GM21737 (cell line): ENCODE data around the gene RHBDD2.
"Not testable (repeated sequence)": the region's sequence is repeated elsewhere in the genome, so short reads cannot be mapped to it uniquely, and the experiment has no call there.

ENCODE experiments used
- ATAC-seq: cut with Tn5 transposase; IDR thresholded peaks from one replicate; pipeline ENCODE4 v1.9.1; 2021; ENCODE audit warnings: mild to moderate bottlenecking, moderate library complexity; ENCODE audit not compliant: unreplicated experiment

Gene RHBDD2

DNA sequence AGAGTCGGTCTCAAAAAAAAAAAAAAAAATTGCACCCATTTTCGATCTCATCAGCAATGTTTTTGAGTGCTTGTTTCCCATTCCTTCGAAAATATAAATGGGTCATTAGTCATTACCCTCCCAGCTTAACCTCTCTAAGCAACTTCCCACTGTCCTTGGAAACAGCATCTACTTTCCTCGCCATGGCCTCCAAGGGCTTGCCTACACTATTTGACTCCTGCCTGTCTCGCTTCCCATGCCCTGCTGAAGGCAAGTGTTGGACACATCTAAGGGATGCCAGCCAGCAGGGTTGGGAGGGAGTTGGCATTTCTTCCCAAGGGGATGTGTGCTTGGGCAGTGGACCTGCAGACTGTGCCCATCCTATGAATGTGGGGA, 12.7 kb upstream of the RHBDD2 start:
- no peak for ATAC-seq

DNA sequence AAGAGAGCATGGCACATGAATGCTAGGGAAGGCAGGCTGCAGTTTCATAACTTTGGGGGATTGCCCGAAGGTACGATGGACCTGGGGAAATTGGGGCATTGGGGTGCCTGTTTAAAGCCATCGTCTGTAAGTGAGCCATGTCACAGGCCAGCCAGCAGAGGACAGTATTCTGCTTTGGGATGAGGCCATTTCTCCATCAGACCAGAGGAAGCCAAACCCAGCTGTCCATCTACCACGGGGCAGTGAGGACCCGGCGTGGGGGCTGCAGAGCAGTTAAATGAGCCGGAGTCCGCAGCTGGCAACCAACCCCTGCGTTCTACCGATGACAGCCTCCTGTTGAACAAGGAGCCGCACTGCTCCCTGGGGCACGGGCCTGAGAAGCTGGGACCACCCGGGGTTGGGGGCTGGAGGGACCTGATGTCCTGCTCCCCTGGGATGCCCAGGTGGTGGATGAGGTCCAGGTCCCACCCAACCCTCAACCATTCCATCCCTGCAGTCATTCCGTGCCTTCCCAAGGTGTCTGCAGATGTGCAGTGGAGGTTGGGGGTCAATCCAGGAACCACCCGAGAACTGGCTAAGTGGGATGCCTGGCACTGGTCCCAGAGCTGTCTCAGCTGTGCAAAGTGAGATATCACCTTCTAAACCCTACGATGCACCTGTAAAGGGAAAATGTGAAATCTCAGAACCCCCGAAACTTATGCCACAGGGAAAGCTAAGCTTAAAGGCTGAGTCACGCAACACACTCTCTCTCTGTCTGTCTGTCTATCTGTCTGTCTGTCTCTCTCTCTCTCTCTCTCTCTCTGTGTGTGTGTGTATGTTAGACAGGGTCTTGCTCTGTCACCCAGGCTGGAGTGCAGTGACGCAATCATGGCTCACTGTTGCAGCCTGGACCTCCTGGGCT, 12.1 kb upstream of the RHBDD2 start:
- ATAC-seq = no peak

DNA sequence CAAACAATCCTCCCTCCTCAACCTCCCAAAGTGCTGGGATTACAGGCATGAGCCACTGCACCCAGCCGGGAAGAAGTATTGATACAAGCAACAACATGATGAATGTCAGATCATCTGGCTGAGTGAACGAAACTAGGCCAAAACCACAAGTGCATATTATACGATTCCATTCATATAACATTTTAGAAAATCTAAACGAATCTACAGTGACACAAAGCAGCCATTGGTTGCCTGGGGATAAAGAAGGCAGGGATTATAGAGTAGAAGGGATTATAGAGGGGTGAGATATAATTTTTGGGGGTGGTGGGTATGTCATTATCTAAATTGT, 11.5 kb upstream of the RHBDD2 start:
- ATAC-seq = no peak

DNA sequence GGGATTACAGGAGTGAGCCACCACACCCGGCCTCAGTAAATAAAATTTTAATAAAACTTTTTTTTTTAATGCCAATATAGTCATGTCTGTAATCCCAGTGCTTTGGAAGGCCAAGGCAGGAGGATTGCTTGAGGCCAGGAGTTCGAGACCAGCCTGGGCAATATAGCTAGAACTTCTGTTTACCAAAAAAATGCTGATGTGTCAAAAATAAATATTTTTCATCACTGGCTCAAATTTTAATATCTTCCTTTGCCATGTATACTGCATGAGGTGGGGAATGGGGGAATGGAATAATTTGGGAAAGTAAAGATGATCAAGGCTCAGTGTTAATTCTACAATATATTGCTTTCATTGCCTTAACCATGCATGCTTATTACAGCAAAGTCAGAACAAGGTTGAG, 10.7 kb upstream of the RHBDD2 start:
- ATAC-seq = no peak

DNA sequence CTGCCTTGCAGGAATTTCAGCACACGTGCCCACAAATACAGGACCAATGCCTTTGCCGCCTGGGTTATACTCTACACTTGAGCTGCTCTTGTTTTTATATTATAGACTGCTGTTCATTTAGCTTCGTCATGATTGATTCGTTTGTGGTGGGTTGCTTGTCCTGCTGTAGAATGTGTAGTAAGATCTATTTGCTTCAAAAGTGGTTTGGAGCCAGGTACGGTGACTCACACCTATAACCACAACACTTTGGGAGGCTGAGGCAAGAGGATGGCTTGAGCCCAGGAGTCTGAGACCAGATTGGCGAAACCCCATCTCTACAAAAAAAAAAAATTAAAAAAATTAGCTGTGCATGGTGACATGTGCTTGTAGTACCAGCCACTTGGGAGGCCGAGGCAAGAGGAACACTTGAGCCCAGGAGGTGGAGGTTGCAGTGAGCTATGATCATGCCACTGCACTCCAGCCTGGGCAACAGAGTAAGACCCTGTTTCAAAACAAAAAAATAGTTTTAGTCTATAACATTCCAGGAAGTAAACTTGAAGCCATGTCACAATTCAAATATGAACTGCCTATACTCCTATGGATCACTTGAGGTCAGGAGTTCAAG, 9.0 kb upstream of the RHBDD2 start:
- ATAC-seq = no peak

DNA sequence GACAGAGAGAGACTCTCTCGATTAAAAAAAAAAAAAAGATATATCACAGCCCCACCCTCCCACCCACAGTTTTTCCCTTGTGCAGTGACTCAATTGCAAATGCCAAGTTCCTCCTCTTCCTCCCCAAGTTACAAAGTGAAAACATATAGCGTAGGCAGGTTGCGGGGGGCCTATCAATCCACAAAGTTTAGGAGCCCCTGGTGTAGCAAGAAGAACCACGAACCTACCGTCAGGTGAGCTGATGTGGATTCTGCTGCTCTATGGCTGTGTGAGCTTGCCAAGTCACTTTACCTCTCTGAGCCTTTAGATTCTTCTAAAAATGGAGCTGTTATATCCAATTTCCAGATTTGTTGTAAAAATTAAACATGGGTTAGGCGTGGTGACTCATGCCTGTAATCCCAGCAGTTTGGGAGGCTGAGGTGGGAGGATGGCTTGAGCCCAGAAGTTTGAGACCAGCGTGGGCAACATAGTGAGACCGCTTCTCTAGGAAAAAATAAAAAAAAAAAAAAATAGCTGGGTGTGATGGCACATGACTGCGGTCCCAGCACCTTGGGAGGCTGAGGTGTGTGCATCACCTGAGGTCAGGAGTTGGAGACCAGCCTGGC, 8.2 kb upstream of the RHBDD2 start:
- no peak for ATAC-seq

DNA sequence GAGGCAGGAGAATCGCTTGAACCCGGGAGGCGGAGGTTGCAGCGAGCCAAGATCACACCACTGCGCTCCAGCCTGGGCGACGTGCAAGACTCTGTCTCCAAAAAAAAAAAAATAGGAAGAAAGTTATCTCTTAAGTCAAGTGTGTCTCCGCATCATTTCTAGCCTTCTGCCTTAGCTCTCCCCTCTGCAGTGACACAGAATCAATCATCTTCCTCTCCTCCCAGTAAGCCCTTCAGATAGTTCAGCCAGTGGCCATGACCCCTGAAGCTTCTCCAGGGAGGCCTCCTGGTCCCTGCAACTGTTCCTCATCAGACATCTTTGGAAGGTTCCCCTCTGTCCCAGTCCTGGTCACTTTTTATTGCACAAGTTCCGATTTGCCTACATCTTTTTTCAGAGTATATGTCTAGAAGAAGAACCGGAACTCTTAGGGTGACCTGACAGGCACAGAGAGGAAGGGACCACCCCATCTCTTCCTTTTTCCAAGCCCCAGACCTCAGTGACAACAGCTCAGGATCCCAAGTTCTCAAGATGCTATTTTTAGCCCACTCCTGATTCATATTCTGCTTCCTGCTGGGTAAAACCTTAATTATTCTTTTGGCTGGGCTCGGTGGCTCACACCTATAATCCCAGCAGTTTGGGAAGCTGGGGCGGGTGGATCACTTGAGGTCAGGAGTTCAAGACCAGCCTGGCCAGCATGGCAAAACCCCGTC, 6.6 kb upstream of the RHBDD2 start:
- no peak for ATAC-seq

DNA sequence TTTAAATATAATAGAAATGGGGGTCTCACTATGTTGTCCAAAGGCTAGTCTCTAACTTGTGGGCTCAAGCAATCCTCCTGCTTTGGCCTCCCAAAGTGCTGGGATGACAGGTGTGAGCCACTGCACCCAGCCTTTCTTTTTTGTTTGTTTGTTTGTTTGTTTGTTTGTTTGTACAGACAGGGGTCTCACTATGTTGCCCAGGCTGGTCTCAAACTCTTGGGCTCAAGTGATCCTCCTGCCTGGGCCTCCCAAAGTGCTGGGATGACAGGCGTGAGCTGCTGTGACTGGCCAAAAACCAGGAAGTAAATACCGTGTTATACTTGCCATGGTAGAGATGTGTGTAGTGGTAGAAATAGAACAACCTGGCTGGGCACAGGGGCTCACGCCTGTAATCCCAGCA, 4.7 kb upstream of the RHBDD2 start:
- ATAC-seq = not testable (repeated sequence)

DNA sequence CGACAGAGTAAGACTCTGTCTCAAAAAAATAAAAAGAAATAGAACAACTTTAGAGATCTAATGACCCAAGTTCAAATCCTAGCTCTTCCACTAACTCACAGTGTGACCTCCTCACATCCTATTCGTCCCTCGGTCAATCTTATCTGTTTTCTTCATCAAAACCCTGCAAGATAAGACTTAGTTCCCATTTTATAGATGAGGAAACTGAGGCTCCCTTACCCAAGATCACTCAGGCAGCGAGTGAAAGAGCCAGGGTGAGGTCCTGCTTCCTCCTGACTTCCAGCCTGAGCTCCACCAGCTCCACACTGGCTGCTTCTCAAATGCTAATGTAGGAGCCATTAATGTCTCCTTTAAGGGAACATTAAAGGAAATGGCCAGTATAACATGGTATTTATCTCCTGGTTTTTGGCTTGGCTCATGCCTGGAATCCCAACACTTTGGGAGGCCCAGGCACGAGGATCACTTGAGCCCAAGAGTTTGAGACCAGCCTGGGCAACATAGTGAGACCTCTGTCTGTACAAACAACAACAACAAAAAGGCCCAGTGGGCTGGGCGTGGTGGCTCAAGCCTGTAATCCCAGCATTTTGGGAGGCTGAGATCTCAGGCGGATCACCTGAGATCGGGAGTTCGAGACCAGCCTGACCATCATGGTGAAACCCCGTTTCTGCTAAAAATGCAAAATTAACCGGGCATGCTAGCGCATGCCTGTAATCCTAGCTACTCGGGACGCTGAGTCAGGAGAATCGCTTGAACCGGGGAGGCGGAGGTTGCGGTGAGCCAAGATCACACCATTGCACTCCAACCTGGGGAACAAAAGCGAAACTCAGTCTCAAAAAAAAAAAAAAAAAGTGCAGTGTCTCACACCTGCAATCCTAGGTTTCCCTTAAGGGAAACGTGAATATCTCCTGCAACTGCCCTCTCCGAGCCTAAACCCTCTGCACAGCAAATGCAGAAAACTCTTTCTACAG, 3.4 kb upstream of the RHBDD2 start:
- ATAC-seq = no peak

DNA sequence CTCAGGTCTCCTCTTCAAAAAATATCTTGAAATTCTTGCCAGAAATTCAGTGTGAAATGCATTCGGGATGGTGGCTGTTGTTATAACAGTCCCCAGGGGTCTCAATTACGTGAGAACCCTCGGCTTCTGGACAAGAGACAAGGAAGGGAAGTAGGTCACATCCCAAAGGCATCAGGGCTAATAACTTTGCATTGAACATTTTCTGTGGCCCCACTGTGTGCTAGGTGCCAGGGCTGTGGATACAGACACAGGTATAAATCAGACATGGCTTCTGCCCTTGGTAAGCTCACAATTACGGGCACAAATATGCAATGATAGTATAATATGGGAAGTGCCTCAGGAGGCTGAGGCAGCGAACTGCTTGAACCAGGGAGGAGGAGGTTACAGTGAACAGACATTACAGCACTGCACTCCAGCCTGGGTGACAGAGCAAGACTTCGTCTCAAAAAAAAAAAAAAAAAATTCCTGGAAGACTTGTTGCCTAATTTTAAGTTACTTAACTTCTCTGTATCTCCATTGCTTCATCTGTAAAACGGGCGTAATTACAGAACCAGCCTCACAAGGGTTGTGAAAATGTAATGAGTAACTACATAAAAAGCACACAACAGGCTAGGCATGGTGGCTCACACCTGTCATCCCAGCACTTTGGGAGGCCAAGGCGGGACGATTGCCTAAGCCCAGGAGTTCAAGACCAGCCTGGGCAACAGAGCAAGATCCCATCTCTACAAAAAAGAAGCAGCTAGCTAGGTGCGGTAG, 2.5 kb upstream of the RHBDD2 start:
- no peak for ATAC-seq

DNA sequence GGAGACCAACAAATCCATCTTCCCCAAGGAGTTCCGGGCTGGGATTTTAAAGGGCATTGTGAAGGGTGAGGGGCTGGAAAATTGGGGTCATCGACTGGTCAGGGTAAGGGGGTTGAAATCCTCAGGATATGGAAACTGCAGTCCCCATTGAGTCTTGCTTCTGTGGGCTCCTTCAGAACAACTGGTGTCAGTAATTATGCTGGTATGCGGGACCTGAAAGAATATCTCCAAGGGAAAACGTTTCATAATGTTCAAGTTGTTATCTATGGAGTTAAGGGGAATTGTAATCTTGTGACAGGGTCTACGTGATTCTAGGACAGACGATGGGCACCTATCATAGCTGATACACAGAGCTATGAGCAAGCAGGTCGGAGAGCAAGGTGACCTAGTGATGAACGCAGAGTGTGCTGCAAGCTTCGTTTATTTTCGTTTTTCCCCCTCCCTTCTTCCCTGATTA, 494 bp upstream of the RHBDD2 start:
- peak; percentile 23 for ATAC-seq

DNA sequence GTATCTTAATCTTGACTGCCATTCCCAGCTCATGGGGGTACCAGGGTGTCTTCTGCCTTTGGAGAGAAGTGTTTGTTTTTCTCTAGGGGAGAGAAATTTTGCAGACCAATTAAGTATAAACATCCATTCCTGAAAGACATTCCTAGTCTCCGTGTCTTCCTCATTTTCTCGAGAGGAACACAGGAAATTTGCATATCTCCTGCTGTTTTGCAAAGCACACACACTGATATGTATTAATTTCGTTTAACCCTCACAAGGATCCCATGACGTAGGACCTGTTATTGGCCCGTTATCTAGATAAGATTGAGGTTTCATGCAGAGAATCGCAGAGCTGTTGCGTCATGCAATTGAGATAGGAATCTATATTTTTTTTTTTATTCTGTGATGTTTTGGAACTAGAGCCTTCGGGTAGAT, 944 bp downstream of the RHBDD2 start:
- ATAC-seq = no peak

DNA sequence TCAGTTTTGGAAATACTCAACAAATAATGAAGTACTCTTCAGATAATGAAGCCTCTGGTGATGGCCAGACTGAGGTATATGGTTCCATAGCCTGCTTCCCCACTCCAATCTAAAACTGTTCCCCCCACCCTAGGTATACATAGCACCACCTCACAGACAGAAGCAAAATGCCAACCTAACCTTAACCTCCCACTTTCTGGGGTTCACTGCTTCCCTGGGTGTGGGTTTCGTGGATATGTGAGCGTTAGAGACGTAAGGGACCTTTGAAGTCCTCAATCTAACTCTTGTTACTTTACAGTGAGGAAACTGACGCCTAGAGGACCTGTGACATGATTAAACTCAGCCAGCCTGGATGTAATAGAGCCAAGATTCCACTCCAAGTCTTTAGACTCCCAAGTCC, 1.4 kb downstream of the RHBDD2 start:
- ATAC-seq = no peak

DNA sequence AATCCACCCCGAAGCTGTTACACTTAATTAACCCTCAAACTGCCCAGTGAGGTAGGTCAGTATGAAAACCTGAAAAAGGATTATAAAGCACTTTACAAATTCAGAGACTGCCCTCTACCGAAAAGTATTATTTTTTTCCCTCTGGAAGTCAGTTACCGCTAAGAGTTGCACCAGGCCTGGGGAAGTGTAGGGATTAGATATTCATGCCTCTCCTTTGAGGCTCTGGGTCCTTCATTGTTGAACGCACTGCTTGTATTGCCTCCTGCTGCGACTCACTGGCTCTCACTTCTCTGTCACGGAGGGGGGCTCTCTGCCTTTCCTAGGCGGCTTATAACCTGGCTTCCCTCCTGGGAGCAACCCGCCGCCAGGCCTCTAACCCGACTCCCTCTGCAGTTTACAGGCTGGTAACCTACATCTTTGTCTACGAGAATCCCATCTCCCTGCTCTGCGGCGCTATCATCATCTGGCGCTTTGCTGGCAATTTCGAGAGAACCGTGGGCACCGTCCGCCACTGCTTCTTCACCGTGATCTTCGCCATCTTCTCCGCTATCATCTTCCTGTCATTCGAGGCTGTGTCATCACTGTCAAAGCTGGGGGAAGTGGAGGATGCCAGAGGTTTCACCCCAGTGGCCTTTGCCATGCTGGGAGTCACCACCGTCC, 2.7 kb downstream of the RHBDD2 start:
- ATAC-seq = no peak

DNA sequence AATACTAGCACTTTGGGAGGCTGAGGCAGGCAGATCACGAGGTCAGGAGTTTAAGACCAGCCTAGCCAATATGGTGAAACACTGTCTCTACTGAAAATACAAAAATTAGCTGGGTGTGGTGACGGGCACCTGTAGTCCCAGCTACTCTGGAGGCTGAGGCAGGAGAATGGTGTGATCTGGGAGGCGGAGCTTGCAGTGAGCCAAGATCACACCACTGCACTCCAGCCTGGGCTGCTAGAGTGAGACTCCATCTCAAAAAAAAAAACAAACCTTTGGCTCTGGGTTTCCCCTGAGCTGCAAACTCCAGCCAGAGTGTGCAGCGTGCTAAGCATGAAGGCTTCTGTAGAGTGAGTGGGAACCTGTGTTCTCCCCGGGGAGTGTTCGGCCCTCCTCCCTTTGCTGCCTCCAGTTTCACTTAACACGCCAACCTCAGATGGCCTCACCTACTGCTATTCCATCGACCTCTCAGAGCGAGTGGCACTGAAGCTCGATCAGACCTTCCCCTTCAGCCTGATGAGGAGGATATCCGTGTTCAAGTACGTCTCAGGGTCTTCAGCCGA, 4.5 kb downstream of the RHBDD2 start:
- ATAC-seq = not testable (repeated sequence)

DNA sequence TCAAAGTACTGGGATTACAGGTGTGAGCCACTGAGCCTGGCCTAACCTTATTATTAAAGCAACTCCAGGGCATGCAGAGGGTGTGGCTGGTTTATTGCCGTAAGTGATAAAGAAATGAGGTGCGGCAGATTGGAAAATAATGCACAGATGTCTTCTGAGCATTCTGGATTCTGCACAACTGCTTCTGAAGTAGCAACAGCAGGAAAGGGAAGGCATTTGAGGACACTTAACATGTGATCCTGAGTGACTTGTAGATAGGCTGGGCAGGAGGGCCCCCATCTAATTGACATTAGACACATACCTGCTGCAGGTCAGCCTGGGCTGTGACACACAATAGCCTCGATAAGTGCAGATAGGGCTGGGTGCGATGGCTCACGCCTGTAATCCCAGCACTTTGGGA, 5.6 kb downstream of the RHBDD2 start:
- no peak for ATAC-seq

DNA sequence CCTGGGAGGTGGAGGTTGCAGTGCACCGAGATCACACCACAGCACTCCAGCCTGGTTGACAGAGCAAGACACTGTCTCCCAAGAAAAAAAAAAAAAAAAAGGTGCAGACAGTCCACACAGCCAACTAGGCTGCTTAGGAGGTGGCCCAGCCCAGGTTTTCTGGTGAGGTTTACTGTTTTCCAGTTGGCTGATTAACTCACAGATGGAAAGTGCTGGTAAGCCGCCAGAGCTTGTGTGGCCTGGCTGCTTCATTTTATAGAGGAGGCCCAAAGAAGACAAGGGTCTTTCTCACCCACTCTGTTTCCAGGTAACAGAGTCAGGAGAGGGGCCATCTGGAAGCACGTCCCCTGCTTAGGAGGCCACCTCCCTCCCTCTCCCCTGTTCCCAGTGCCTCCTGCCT, 6.2 kb downstream of the RHBDD2 start:
- ATAC-seq = no peak

DNA sequence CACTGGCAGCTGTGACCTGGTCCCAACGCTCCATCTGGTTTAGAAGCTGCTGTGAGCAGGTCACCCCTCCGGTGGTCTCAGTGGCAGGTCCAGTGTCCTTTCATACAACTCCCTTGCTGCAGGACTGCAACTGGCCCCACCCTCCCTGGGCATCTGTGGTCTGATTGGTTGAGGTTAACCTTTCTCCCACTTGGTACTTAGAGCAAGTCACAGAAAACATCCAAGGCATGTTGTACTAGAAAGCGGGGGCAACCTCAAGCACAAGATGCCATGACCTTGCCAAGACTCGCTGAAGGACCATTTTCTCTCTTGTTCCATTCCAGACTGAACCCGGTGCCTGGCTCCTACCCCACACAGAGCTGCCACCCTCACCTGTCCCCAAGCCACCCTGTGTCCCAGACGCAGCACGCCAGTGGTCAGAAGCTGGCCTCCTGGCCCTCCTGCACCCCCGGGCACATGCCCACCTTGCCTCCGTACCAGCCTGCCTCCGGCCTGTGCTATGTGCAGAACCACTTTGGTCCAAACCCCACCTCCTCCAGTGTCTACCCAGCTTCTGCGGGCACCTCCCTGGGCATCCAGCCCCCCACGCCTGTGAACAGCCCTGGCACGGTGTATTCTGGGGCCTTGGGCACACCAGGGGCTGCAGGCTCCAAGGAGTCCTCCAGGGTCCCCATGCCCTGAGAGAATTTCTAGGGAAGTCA, 9.0 kb downstream of the RHBDD2 start:
- ATAC-seq = no peak
